PFSK-1 (cell line): ENCODE data around the gene ADNP.

Experiments
- FOXP2 ChIP-seq: optimal IDR thresholded peaks from 2 replicates; pipeline ENCODE3; 2011; ENCODE audit warnings: borderline replicate concordance, control low read depth, inconsistent platforms; ENCODE audit not compliant: insufficient read depth; ENCODE audit errors: extremely low read length, extremely low read depth
- POLR2AphosphoS5 ChIP-seq: IDR thresholded peaks from 2 replicates; pipeline ENCODE4 v1.6.1; 2012; ENCODE audit warnings: low read depth, mild to moderate bottlenecking, control low read depth, low read length, moderate library complexity
- SIN3A ChIP-seq: IDR thresholded peaks from 2 replicates; pipeline ENCODE4 v1.6.1; 2012; ENCODE audit warnings: mild to moderate bottlenecking, low read length, moderate library complexity, borderline replicate concordance; ENCODE audit not compliant: insufficient read depth
- TAF1 ChIP-seq: IDR thresholded peaks from 2 replicates; pipeline ENCODE4 v1.6.1; 2012; ENCODE audit warnings: low read length, control low read depth, borderline replicate concordance; ENCODE audit not compliant: insufficient read depth
- TF ChIP-seq, protein P1 (sequence below), 2 experiments: IDR thresholded peaks; 2 replicates each; pipeline versions ENCODE4 v1.6.1 to v1.8.0; 2011 to 2012; ENCODE audit warnings: low read depth in 2 of 2, low read length in 2 of 2, control low read depth in 1 of 2, inconsistent platforms in 1 of 2, mild to moderate bottlenecking in 1 of 2, moderate library complexity in 1 of 2; ENCODE audit not compliant: insufficient read depth in 1 of 2

Gene ADNP

DNA sequence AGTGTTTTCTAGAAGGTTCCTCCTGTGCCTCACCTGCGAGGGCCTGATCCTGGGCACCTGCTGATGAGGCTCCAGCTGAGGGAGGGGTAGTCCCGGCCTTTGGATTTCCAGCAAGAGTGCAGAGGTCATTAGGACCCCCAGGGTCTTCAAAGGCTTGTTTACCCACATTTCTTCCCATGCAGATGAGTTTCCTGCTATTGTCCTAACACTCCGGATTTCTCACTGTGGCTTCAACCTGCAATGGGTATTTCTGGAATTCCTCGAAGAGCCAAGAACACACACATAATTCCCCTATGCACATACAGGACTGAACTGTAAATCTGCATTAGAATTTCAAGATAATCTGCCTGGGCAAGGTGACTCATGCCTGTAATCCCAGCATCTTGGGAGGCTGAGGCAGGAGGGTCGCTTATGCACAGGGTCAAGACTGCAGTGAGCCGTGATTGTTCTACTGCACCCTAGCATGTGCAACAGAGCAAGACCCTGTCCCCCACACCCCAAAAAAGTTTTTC is 53.9 kb downstream of the ADNP start:
- TF ChIP-seq TAF1 (no peak), POLR2AphosphoS5 (no peak), FOXP2 (no peak), SIN3A (no peak)
- TF ChIP-seq, protein P1, sequence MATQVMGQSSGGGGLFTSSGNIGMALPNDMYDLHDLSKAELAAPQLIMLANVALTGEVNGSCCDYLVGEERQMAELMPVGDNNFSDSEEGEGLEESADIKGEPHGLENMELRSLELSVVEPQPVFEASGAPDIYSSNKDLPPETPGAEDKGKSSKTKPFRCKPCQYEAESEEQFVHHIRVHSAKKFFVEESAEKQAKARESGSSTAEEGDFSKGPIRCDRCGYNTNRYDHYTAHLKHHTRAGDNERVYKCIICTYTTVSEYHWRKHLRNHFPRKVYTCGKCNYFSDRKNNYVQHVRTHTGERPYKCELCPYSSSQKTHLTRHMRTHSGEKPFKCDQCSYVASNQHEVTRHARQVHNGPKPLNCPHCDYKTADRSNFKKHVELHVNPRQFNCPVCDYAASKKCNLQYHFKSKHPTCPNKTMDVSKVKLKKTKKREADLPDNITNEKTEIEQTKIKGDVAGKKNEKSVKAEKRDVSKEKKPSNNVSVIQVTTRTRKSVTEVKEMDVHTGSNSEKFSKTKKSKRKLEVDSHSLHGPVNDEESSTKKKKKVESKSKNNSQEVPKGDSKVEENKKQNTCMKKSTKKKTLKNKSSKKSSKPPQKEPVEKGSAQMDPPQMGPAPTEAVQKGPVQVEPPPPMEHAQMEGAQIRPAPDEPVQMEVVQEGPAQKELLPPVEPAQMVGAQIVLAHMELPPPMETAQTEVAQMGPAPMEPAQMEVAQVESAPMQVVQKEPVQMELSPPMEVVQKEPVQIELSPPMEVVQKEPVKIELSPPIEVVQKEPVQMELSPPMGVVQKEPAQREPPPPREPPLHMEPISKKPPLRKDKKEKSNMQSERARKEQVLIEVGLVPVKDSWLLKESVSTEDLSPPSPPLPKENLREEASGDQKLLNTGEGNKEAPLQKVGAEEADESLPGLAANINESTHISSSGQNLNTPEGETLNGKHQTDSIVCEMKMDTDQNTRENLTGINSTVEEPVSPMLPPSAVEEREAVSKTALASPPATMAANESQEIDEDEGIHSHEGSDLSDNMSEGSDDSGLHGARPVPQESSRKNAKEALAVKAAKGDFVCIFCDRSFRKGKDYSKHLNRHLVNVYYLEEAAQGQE (IDR thresholded peaks at IDR 0.05; ENCODE audit: insufficient read depth in 1 of 2, low read depth in 2 of 2, low read length in 2 of 2): no peak

DNA sequence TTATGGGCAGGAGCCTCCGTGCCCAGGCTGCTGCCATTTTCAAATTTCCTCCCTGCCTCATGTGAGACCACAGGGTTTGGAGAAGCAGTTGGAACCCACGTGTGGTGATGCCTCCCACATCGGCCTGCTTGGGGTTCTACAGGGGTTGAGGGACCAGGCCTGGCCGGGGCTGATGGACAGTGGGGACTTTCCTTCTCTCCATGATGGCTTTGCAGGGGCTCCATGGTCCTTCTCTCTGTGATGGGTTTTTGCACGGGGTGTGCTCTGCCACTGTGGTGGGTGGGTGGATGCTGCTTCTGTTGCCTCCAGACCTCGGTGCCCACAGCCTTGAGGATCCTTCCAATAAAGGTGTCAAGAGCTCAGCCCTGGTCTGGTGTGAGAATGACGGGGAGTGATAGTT is 54.4 kb downstream of the ADNP start:
- TF ChIP-seq FOXP2 (no peak), TAF1 (no peak), POLR2AphosphoS5 (no peak), SIN3A (no peak)
- TF ChIP-seq, protein P1 (IDR thresholded peaks at IDR 0.05; ENCODE audit: insufficient read depth in 1 of 2, low read depth in 2 of 2, low read length in 2 of 2): no peak

DNA sequence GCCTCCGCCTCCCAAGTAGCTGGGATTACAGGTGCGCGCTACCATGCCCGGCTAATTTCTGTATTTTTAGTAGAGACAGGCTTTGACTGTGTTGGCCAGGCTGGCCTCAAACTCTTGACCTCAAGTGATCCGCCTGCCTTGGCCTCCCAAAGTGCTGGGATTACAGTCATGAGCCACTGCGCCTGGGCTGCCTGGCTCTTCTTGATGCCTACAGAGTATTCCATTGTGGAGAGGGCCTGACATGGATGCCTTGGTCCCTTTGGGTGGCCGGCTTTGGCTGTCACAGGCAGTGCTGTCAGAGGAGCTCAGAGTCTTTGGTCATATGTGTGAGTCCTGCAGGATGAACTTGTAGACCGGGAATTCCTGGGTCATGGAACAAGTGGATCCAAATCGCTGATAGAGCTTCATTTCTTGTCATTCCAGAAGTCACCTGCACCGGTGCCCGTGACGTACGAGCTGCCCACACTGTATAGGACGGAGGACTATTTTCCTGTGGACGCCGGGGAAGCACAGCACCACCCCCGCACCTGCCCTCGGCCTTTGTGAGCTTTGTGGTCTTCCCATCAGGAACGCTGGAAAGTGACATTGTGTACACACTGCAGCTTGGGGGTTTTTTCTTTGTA is 55.1 kb downstream of the ADNP start:
- TF ChIP-seq FOXP2 (no peak), TAF1 (no peak), SIN3A (no peak), POLR2AphosphoS5 (no peak)
- TF ChIP-seq, protein P1 (IDR thresholded peaks at IDR 0.05; ENCODE audit: insufficient read depth in 1 of 2, low read depth in 2 of 2, low read length in 2 of 2): no peak

GRCh38 chr20:50874758-50875665 is 56.2 kb downstream of the ADNP start:
- TF ChIP-seq TAF1: no peak
- TF ChIP-seq POLR2AphosphoS5: no peak
- TF ChIP-seq SIN3A: no peak
- TF ChIP-seq, protein P1 (IDR thresholded peaks at IDR 0.05; ENCODE audit: insufficient read depth in 1 of 2, low read depth in 2 of 2, low read length in 2 of 2): no peak
- no peak for TF ChIP-seq FOXP2
